GM12891 (cell line): ENCODE data around the gene PRDM16.

Source experiments
- POLR2A ChIP-seq: IDR thresholded peaks from 2 replicates; pipeline ENCODE4 v1.6.1; 2011; ENCODE audit warnings: low read depth, low read length, control low read depth
- POLR2AphosphoS5 ChIP-seq: IDR thresholded peaks from 2 replicates; pipeline ENCODE4 v1.6.1; 2011; ENCODE audit warnings: low read depth, low read length, control low read depth
- SPI1 ChIP-seq: IDR thresholded peaks from 2 replicates; pipeline ENCODE4 v1.6.1; 2011; ENCODE audit warnings: low read depth, low read length, control low read depth
- TAF1 ChIP-seq: IDR thresholded peaks from 2 replicates; pipeline ENCODE4 v1.6.1; 2011; ENCODE audit warnings: low read depth, low read length, control low read depth

DNA sequence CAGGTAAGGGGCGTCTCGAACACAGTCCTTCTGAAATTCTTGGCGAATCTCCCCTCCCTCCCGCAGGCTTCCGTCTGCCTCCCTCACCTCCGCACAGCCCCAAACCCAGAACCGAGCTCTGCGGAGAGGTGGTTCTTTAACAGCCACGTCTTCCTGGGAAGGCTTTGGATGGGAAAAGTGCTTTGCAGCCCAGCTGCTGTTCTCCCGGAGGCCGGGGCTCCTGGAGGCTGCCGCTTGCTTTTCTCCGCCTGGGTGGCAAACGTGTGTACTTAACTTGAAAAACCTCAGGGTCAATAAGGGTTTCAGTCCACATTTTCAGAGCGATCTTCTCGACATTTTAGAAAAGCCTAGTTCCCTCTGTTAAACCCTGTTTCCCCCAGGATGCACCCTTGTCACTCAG is 109.3 kb downstream of the PRDM16 start:
- TF ChIP-seq POLR2A (no peak), TAF1 (no peak), SPI1 (no peak), POLR2AphosphoS5 (no peak)
